PFSK-1 (cell line): Measurements from ENCODE around the gene TMEM132D.

ENCODE experiments used
- FOXP2 ChIP-seq: optimal IDR thresholded peaks from 2 replicates; pipeline ENCODE3; 2011; ENCODE audit warnings: borderline replicate concordance, control low read depth, inconsistent platforms; ENCODE audit not compliant: insufficient read depth; ENCODE audit errors: extremely low read length, extremely low read depth
- POLR2AphosphoS5 ChIP-seq: IDR thresholded peaks from 2 replicates; pipeline ENCODE4 v1.6.1; 2012; ENCODE audit warnings: low read depth, mild to moderate bottlenecking, control low read depth, low read length, moderate library complexity
- REST ChIP-seq, 2 experiments: IDR thresholded peaks; 2 replicates each; pipeline versions ENCODE4 v1.6.1 to v1.8.0; 2011 to 2012; ENCODE audit warnings: low read depth in 2 of 2, low read length in 2 of 2, control low read depth in 1 of 2, inconsistent platforms in 1 of 2, mild to moderate bottlenecking in 1 of 2, moderate library complexity in 1 of 2; ENCODE audit not compliant: insufficient read depth in 1 of 2
- SIN3A ChIP-seq: IDR thresholded peaks from 2 replicates; pipeline ENCODE4 v1.6.1; 2012; ENCODE audit warnings: mild to moderate bottlenecking, low read length, moderate library complexity, borderline replicate concordance; ENCODE audit not compliant: insufficient read depth
- TAF1 ChIP-seq: IDR thresholded peaks from 2 replicates; pipeline ENCODE4 v1.6.1; 2012; ENCODE audit warnings: low read length, control low read depth, borderline replicate concordance; ENCODE audit not compliant: insufficient read depth

The TMEM132D gene

GRCh38 chr12:129211862-129212630 is 691.8 kb downstream of the TMEM132D start:
- TF ChIP-seq REST (IDR thresholded peaks at IDR 0.05; ENCODE audit: insufficient read depth in 1 of 2, low read depth in 2 of 2, low read length in 2 of 2) (no peak), SIN3A (no peak), POLR2AphosphoS5 (no peak), FOXP2 (no peak), TAF1 (no peak)

- TF ChIP-seq REST (IDR thresholded peaks at IDR 0.05; ENCODE audit: insufficient read depth in 1 of 2, low read depth in 2 of 2, low read length in 2 of 2) (no peak), SIN3A (no peak), TAF1 (no peak), FOXP2 (no peak), POLR2AphosphoS5 (no peak)
Observed at GRCh38 chr12:129208566-129208965, 695.3 kb downstream of the TMEM132D start.

GRCh38 chr12:129207084-129207483 is 696.7 kb downstream of the TMEM132D start:
- TF ChIP-seq FOXP2 (no peak), TAF1 (no peak), REST (IDR thresholded peaks at IDR 0.05; ENCODE audit: insufficient read depth in 1 of 2, low read depth in 2 of 2, low read length in 2 of 2) (no peak)

GRCh38 chr12:129203456-129203855 is 700.4 kb downstream of the TMEM132D start:
- TF ChIP-seq TAF1 (no peak), FOXP2 (no peak), SIN3A (no peak), REST (IDR thresholded peaks at IDR 0.05; ENCODE audit: insufficient read depth in 1 of 2, low read depth in 2 of 2, low read length in 2 of 2) (no peak), POLR2AphosphoS5 (no peak)
